GM20431 (cell line): ENCODE data around the gene ARSJ.

Source experiments
- in situ Hi-C: fragments of 300-500 bp; cut with MseI, MboI; formaldehyde crosslinking; loops from one replicate; pipeline ENCODE4 v1.15.0; 2020; ENCODE audit warnings: low sequenced_read_pairs; ENCODE audit not compliant: unreplicated experiment

ARSJ gene

DNA sequence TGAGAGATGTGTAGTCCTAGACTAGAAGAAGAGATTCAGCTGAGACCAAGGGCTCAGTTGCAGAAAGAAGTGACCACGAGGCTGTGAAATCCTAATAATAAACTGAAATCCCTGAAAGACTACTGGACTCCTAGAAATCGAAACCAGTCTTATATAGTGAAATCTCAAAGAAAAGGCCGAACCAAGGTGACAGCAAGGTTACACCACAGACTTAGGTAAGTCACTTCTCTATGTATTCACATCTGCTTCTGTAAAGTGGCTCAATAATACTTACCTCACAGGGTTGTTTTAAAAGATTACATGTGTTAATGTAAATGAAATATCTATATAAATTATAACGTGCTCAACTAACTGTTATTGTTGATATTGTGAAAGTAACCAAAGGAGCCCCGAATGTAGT is 60.3 kb downstream of the ARSJ start:
- in situ Hi-C loops, result no loop called here

DNA sequence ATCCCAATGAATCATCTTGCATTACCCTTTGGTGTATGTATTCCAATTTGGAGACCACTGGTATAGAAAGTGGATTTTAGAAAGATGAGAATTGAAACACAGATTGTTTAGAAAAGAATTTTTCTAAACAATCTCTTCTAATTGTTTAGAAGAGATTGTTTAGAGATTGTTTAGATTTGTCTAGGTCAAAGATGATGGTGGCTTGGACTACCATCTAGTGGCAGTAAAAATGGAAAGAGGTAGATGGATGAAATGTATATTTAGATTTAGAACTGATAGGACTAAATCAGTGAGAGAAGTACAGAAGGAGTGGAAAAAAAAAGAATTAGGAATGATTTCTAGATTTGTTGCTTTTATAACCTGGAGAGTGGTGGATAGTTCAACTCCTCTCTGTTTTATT is 70.6 kb downstream of the ARSJ start:
- in situ Hi-C loops, result no loop called here

DNA sequence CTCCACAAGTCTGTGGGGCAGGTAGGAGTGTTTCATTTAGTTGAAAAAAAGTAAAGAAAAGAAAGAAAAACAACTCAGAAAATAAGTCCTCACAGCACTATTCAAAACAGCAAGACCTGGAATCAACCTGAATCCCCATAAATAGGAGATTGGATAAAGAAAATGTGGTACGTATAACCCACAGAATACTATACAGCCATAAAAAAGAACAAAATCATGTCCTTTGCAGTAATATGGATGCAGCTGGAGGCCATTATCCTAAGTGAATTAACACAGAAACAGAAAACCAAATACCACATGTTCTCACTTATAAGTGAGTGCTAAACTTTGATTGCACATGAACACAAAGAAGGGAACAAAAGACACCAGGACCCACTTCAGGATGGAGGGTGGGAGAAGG is 71.9 kb downstream of the ARSJ start:
- in situ Hi-C loops, result no loop called here

DNA sequence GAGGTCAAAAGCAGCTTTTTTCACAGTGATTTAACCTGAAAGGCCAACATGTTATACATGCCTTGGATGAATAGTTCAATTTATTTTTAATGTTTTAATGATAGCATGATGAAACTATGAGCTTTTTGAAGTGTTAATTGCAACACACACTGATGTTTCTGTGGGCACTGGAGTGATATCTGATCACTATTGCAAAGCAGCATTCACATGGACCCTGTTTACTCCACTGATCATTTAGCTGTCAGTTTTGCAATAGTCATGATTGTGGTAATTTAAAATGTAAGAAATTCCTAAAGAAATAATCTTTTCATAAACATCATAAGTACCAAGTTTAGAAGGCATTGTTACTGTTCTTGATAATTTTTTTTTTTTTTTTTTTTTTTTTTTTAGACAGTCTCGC is 74.1 kb downstream of the ARSJ start:
- in situ Hi-C loops, result no loop called here

DNA sequence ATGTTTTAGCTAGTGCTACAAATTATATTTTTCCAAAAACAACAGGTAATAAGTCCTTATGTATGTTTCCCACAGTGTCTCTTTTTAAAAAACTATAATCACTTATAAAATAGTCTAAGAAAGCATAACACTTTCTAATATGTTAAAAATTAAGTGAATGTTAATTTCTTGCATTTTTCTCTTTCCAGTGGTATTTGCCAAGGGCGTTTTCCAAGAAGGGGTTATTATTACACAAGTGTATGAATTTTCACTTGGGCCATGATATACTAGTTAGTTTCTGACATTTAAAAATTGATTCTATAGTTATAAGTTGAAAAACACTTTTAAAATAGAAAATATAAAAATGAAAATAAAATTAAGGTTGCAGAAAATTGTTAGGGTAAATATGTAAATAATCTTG is 74.6 kb downstream of the ARSJ start:
- in situ Hi-C loops, result no loop called here

DNA sequence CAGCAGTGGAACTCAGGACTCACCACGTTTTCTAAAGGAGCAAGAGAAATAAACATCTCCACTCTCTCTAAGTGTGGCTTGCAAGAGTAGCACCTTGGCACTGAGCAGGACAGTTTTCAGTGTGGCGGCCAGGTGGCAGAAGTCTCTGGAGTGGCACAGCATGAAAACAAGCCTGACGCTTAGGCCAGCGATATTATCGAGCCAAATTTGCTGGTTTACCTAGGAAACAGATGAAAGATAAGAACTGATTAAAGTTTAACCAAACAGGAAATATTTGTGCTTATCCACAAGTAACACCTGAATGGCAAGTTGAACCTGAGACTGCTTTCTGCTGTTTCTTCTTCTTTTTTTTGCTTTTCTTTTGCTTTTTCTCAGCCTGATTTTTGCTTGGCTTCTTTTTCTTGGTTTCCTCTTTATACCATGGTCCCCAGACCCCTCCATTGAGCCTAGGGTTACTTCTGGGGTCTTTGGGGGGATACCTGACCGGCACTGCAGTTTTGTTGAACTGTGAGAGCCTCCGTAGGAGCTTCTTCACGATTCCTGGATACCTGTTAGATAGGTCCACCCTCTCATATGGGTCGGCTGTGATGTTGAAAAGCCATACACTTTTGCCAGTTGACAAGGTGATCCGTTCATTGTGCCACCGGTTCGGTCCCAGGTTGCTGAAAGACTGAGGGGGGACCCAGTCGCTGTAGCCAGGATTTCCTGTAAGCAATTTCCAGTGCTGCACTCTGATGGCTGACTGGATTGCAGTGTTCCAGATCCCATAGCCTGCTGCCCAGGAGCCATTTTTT is 77.3 kb downstream of the ARSJ start:
- in situ Hi-C loops, result no loop called here

DNA sequence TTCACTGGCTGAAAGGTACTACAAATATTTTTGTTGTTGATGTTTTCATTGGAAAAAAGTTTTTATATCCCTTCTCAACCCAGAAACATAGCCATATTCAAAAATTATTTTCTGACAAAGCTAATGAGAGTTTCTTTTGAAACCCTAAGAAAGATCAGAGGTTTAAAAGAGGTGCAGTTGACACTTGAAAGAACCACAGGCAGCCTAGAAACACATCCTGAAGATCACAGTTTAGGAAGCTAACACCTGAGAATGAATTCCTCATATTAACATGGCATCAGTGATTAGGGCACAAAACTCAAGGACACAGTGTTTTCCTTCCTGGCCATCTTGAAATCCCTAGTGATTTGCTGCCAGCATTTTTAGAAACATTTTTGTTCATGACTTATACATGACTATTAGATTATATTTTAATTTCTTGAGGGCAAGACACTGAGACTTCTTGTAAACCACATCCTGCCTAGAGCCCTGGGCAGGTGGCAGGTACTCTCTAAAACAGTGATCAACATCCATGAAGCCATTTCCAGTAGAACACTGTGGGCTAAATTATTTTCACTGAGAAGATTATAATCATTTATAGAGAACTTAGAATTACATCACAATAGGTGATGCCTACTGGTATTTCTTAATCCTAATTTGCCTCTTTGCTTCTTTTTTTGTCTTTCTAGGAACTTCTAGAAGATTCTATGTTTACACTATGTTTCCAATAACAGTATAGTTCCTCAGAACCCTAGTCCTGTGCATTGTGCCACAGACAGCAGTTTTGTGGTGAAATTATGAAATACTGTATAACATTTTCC is 80.0 kb downstream of the ARSJ start:
- in situ Hi-C loops, result no loop called here

DNA sequence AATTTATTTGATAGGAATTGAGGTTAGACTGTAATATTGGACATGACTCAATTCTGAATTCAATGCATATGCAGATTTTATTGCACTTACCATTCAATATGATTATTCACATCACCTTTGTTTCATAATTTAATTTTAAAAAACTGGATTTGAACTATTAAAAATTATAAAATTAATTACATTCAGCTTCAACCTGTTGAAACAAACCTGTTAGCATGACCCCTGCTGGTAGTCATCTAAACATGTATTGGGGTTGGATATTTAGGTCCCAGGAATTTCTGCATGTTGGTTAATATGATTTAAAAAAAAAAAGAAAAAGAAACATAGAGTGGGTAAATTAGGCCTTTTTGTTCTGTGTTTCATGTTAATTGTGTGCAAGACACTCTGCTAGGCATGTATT is 85.9 kb downstream of the ARSJ start:
- in situ Hi-C loops, result no loop called here

DNA sequence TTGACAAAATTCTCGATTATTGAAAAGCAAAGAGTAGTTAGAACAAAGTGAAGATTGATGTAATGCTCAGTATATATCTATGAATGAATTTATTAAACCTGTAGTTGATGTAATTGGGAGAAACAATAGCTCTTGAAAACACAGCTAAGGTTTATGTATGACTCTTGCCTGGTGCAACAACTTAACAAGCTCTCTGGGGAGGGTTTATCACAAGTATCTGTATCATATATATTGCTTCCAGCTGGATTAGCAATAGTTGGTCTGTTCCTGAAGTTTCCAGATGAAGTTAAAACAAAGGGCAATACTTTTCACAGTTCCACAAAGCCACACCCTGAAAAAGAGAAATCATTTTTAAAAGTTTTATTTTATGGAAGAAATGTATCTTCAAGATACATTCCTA is 91.4 kb downstream of the ARSJ start:
- in situ Hi-C loops, result no loop called here

DNA sequence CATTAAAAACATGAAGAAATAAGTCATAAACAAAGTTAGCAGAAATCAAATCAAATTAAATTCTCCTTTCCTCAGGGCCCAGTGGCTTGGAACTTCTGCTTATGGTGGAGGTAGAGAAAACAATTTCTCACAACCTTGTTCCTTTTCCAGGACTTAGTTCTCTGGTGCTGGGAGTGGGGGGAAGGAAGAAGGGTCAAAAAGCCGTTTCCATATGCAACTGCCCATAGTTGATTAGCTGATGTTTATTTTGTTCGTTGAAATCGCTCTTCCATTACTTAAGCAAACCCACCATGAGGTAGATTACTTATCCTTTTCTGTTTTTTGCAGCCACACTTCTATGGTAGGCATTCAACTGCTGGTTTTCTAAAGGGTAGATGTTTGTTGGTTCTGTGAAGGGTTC is 94.2 kb downstream of the ARSJ start:
- in situ Hi-C loops, result no loop called here

DNA sequence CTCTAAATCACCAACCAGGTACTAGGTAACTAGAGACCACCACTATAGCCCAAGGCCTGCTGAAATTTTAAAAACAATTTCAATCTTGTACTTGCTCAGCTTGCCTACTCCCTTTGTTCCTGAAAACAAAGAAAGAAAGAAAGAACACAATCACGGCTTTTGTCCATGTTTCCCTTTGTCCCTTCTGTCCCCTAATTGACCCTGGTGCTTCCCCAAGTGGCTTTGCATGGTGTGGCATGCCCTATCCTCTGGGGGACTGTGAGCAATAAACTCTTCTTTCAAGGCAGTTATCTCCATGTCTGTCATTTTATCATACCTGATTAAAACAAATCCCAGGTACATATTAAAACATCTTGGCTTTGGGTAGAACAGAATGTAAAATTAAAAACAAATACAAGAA is 94.8 kb downstream of the ARSJ start:
- in situ Hi-C loops, result no loop called here

DNA sequence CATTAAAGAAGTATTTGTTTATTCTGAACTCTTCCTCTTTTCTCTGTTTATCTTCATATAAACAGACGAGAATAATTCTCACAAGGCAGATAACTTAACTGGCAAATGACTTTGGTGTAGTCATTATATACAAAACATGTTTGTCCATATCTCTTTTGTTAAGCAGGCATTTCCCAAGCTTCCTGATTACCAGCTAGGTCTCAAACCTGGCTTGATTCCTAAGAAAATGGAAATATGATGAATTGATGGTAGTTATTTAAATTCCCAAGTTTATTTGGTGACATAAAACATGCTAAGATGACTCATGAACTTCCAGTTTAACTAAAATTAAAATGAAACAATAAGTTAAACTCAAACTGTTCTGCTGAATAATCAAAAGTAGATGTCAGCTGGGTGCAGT is 96.8 kb downstream of the ARSJ start:
- in situ Hi-C loops, result no loop called here

DNA sequence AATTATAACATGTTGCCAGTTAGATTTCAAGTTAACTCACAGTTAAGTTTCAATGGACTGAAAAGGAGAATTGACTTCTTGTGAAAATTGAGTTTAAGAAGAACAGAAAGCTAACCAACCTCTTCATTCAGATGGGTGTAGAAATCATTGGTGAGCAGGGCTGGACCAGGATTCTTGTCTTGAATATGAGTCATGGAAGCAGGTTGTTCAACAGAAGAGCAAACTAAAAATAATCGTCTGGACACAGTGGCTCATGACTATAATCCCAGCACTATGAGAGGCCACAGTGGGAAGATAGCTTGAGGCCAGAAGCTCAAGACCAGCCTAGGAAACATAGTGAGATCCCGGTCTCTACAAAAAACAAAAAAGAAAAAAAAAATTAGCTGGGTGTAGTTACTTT is 98.2 kb downstream of the ARSJ start:
- in situ Hi-C loops, result no loop called here

DNA sequence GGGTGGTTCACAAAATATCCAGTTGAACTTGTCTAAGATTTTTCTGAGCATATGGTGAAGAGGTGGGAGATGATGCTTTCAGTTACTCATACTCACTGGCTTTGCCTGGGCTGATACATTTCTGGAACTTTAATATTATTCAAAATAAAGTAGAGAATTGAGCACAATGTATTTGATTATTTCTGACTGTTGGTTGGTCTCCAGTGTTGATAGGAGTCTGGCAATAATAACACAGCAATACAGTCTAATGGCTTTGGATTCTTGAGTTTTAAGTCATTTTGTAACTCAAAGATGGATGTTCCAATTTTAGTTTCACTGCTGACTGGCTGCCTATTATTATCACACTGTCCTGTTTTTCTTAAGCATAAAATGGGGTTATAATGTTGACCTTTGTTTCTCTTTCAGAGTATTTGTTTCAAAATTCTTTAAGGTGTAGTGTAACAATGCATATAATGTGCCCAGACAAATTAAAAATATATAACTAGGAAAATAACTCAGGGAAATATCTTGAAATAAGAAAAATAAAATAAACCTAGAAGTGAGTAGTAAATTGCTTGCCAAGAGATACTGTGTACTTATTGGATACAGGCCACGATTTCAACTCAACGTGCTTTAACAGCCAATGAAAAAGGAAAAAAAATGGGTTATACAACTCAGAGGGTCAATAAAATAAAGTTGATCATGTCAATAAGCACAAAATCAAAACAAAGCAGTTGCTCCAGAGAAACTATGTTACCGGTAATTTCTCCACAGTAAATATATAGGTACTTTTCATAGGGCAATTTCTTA is 99.0 kb downstream of the ARSJ start:
- in situ Hi-C loops, result no loop called here

DNA sequence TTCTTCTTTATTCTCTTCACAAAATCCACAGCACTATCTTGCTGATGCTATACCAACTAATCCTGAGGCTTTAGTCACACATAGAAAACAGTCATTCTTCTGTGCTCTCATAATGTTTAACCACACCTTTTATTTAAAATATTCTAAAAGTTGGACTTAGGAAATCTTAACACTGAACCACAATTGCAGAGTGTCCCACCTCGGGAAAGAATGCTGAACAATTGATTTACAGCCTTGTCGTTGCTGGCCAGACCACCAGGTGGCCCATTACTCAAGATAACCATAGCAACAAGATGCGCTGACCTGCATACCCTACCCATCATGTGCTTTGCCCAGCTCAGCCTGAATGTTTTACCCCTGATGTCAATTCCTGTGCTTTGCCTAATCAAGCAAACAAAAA is 100.8 kb downstream of the ARSJ start:
- in situ Hi-C loops, result no loop called here

DNA sequence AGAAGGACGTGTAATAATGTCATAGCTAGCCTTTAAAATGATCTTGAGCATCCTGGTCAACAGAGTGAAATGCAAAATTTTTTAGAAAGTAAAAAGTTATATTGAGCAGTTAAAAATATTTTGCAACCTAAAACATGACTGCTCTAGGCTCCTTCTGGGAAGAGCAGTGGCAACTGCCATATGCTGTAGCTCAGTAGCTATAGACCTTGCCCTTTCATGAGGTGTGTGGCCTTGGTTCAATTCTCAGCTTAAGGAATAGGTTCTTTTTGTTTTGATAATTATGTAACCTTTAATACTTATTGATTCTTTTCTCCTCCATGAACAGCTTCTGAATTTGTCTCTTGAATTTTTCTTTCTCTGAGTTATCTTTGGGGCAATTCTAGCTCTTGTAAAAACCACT is 105.0 kb downstream of the ARSJ start:
- in situ Hi-C loops, result no loop called here

DNA sequence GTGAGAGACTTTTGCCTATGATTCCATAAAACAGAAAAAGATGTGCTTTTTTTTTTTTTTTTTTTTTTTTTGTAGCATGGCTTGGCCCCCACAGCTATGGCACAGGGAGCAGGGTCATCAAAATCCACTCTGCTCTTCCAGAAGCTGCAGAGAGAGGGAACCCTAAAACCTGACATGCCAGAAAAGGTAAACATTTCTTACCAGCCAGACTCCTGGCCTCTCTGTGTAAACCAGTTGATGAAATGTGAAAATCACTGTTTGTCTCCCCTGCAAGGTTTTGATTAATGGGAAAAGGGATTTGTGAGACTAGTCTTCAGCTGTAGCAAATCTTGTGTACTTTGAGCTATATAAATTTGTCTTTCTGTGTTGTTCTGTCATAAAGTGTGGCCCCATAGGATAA is 105.9 kb downstream of the ARSJ start:
- in situ Hi-C loops, result no loop called here

DNA sequence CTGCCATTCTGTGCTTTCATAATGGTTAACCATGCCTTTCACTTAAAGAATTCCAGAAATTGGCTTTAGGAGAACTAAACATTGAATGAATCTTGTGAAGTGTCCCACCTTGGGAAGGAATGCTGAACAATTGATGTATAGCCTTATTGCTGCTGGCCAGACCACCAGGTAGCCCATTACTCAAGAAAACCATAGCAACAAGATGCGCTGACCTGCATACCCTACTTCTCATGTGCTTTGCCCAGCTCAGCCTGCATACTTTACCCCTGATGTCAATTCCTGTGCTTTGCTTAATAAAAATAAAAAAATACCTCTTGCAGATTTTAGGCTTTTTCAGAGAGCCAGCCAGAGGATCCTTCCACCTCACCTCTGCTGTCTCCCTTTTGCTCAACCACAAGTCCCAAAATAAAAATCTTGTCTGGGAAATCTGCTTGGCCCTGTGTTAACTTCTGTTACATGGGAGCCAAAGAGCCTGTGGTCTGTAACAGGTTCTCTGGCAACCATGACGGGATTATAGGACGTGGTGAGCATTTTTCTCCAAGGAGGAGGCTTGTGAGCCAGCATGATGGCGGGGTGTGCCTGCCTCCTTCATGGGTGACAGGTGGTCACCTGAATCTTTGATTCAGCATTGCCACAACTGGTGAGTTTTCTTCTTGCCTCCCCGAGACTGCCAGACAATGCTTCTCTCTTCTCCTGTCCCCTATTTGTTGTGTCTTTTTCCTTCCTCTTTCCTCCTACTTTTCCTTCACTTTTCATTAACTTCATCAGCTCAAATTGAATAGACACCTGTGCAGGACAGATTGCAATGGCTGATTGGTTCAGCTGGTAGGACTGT is 106.8 kb downstream of the ARSJ start:
- in situ Hi-C loops, result no loop called here

DNA sequence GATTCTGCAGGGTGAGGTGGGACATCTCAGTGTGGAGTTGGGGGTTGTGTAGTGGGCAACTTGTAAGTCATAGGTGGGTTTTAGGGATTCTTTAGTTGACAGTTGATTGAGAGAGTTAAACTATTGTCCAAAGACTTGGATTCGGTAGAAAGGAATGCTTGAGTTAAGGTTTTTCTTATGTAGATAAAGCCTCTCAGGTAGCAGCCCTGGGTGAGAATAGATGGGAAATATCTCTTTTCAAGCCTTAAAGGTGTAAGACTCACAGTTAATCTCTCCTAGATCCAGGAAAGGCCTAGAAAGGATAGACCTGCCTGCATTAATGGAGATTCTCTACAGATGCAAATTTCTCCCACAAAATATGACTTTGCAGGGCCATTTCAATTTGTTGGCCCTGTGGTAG is 108.4 kb downstream of the ARSJ start:
- in situ Hi-C loops, result no loop called here

DNA sequence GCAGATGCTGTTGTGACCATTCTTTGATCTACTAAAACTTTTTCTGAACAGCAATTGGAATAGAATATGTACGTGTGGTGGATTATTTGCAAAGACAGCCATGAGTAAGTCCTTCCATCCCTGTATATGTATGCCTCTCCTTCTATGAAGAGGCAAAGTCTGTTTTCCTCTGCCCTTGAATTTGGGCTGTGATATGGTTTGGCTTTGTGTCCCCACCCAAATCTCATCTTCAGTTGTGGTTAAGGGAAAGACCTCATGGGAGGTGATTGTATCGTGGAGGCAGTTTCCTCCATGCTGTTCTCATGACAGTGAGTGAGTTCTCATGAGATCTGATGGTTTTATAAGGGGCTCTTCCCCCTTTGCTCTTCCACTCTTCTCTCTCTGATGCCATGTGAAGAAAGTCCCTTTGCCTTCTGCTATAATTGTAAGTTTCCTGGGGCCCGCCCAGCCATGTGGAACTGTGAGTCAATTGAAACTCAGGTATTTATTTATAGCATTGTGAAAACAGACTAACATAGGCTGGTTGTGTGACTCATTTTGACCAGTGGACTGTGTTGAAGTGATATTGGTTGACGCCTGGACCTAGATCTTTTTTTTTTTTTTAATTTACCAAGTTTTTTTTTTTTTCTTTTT is 109.6 kb downstream of the ARSJ start:
- in situ Hi-C loops, result no loop called here
